Ammon's horn (tissue), 1 donor: ENCODE results near the gene OR6B3.
A peak's percentile ranks its signal among the peaks of the same experiment; 100 is the strongest.
"Not testable (repeated sequence)": the region's sequence is repeated elsewhere in the genome, so short reads cannot be mapped to it uniquely, and the experiment has no call there.

Experiments used
- DNase-seq: peaks from one replicate; pipeline ENCODE4 v3.0.0-alpha.2; 2016; ENCODE audit warnings: low spot score

The OR6B3 gene

DNA sequence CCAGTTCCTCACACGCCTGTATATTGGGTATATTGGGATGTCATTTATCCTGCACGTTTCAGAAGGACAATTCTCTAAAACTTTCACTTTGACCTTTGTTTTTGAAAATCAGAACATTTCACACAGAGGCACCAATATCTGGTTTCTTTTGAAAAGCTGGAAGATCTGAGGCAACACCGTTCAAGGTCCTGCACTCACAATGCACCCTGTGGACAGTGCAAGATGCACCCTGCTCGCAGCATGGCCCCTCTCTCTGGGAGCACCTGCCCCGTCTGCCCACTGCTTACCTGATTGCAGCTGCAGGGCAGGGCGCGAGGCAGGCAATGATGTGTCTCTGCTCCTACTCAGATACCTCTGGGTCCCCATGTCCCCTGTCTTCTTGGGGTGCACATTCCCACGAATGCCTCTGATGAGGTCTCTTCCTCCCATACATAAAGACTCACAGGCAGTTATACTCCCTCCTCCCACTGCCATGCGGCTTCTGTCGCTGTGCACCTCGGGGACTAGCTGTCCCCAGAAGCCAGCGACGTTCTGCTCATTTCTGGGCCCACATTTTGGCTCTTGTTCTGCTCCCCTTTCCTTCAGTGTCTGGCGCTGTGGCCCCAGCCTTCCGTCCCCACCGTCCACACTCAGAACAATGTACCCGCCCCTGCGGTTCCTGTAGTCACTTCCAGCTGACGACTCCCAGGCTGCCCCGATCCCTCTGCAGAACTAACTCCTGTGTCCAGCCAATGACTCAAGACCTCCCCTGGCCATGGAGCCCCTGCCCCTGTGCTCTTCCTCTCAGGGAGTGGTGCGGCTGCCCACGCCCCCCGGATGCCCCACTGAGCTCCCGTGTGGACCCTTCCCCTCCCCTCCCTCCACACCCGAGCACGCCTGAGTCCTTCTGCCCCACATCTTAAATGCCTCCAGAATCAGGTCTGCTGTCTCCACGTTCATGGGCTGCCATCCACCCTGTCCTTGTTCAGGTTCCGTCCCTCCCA is at the start of gene OR6B3:
Gene OR6B3 (minus strand): TSS at position 349 of the 983 bp plus-strand sequence.
- no peak for DNase-seq

DNA sequence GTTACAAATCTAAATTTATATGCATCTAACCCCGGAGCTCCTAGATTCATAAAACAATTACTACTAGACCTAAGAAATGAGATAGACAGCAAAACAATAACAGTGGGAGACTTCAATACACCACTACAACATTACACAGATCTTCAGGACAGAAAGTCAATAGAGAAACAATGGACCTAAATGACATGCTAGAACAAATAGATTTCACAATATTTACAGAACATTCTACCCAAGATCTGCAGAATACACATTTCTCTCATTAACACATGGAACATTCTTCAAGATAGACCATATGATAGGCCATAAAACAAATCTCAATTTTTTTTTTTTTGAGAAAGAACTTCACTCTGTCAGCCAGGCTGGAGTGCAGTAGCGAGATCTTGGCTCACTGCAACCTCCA is 45.0 kb upstream of the OR6B3 start:
- DNase-seq, result no peak

DNA sequence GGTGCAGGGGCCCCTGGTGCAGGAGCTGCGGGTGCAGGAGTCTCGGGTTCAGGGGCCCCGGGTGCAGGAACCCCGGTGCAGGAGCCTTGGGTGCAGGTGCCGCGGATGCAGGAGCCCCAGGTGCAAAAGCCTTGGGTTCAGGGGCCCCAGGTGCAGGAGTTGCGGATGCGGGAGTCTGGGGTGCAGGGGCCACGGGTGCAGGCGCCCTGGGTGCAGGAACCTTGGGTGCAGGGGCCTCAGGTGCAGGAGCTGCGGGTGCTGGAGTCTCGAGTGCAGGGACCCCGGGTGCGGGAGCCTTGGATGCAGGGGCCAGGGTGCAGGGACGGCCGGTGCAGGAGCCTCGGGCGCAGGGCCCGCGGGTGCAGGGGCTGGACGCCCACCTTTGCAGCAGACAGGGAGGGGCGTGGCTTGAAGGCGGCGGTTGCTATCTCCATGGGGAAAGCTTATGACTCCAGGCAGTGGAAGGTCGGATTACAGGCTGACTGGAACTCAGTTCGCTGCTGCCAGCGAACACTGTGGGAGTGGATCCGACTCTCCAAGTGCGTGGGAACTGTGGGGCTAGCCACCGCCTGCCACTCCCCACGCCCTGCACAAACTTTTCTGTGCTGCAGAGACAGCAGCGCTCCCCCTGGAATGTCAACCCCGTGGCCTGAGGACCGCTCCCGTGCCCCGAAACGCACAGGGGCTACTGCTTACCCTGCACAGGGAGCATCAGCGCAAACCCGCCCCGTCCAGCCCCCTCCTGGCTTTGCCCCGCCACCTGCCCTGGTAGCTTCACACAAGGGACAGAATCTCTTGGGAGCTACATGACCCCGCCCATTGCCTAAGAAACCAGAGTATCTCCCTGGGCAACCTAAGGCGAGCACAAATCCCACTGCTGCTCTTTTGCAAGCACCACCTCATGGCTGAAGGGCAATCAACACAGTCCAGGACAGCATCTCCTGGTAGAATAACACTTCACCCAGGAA is 42.5 kb upstream of the OR6B3 start:
- DNase-seq, result no peak

DNA sequence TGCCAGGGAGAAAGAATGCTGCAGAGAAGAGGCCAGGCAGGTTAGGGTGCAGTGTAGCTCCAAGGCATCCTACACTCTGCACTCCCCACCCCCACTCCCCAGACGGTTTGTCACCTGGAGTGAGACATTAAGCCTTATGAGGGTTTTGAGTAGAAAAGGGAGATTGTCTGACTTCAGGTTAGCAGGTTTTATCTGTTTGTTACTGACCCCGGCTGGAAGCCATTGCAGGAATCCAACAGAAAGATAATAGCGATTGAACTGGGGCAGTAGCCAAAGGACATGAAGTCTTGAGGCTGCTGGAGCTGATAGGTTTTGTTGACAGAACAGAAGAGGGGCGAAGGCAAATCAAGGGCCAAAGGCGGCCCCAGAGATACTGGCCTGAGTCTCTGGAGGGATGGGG is 36.0 kb upstream of the OR6B3 start:
- DNase-seq, result no peak

DNA sequence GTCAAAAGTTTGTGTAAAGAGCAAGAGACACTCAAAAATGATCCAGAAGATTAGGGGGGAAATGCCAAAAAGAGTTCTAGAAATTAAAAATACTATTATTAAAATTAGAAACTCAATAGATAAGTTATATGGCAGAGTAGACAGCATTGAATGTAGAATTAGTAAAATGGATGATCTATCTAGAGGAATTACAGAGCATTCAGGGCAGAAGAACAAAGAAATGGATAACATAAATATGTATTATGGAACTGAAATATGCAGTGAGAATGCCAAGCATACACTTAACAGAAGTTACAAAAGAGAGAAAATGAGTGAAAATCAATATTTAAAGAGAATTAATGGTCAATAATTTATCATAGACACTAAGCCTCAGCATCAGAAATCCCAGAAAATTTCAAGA is 33.2 kb upstream of the OR6B3 start:
- no peak for DNase-seq

DNA sequence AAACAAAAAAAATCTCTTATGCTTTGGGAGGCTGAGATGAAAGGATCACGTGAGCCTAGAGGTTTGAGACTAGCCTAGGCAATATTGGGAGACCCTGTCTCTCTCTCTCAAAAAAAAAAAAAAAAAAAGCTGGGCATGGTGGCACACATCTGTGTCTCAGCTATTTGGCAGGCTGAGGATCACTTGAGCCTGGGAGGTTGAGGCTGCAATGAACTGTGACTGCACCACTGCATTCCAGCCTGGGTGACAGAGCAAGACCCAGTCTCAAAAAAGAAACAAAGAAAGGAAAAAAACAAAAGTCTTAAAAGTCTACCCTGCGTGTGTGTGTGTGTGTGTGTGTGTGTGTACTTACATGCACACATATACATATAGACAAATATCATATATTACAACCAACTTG is 25.3 kb upstream of the OR6B3 start:
- DNase-seq, result no peak

DNA sequence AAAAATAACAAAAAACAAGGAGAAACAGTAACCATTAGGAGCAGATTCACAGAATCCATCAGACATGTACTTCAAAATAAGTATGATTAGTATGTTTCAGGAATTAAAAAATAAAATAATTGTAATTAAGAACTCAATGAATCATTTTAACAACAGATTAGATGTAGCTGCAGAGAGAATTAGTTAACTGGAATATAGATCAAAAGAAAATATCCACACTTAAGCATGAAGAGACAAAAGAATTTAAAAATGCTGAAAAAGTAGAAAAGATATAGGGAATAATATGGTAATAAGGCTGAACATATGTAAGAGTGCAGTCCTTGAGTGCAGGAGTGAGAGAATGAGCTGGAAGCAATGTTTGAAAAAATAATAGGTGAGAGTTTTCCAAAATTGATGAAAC is 24.1 kb upstream of the OR6B3 start:
- no peak for DNase-seq

DNA sequence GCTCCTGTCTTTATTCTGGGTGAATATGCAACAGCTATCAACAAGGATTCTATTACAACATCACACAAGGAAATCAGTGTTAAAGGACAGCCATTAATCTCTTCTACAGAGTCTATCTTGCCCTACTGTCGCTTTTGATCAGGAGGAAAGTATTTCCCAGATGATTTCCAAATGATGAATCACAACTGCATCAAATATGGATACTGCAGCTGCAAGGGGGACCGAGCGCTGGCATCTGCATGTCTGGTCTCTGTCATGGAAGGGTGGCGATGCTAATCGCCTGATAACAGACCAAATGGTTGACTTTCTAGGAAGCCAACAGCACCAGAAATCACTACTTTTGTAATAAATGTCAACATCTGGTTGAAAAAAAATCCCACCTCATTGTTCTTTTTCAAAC is 21.2 kb upstream of the OR6B3 start:
- DNase-seq, result no peak

DNA sequence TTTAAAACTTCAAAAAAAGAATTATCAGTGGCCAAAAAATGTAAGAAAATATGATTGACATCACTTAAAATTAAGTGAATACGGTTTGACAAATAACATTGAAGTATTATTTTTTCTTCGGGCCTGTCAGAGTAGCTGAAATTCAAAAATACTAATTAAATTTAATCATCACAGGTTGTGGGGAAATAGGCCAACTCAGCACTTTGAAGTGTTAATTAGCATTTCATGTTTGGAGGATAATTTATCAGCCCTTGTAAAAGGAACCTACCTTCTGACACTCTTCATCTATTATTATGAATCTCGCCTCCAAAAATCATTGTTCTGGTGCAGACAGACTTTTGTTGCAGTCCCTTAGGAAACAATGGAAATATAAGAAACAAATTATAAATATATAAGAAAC is 17.6 kb upstream of the OR6B3 start:
- no peak for DNase-seq

DNA sequence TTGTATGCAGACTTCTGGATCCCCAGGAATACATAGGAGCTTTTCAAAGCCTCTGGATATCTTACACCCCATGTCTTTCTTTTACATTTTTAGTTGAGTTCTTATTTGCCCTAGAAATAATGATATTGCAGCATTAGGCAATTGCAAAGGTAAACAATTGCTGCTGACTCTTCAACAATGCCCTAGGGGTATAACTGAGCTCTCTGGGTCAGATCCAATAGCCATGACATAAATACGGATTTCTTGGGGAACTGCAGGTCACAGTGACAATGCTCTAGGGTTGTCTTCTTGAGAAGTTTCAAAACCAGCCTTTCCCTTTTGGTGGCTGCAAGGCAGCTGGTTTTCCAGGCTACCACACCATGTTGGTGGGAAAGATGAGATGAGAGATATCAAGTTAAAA is 16.5 kb upstream of the OR6B3 start:
- DNase-seq, result no peak

DNA sequence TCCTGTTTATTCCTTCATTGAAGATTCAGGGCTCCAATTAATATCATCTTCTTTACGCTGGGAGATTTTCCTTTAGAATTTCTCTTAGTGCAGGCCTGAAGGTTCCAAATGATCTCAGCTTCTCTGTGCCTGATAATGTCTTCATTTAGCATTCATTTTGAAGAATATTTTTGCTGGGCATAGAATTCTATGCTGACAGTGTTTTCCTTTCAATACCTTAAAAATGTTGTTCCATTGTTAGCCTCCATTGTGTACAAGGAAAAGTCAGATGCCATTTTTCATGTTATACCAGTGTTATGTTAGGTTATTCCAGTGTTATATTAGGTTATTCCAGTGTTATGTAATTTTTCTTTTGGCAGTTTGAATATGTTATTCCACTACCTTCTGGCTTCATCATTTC is 14.9 kb upstream of the OR6B3 start:
- DNase-seq, result no peak

DNA sequence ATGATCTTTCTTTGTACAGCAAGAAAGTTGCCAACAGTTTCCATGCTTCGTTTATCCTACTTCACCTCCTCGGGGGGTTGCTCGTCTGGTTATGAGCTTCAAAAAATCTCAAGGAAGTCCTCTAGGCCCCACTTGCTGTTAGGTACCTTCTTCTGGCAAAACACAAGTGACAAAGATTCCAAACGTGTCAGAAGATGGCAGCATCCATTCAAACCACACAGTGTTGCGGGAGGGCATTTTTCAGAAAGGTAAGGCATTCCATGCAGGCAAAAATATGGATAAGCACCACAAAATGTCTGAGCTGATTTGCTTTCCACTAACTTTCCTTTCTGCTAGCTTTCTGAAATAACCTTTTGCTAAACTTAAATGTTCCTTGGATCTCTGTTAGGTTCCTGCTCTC is 13.2 kb upstream of the OR6B3 start:
- no peak for DNase-seq

DNA sequence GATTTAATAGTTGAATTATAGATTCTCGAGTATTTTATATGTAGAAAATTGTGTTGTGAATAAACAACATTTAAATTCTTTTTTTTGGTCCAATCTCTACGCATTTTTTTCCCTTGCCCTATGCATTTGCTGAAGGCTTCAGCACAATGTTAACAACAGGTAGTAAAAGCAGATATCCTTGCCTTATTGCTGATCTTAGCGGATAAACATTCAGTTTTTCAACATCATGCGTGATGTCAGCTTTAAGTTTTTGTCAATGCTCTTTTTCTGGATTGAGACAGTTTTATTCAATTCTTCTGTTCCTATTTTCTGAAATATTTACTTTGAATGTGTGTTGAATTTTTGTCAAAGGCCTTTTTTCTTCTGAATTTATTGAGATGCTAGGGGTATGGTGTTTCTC is 11.6 kb upstream of the OR6B3 start:
- no peak for DNase-seq

DNA sequence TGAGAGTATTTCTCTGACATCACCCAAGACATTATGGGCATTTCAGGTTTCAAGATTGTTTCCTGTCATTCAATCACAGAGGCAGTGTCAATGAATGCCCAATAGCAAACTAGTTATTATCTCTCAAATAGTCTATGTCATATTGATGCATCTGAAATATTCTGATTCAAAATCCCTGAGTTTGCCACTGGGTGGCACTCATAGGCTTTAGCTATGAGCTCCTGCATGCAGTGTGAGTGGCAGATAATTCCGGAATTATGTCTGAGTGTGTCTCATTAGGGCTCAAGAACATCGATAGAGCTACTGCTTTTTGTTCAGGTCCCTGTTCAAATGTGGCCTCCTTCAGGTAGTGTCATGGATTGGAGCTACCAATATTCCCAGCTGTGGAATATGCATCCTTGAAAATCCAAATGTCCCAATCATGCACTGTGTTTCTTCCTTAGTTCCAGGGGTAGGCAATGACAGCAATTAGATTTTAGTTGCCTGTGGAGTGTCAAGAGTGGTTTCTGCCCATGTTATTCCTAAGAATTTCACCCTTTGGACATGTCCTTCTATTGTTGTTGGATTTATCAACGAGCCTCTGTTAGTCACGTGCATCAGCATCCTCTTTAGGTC is 7.8 kb upstream of the OR6B3 start:
- peak; percentile 76 for DNase-seq

DNA sequence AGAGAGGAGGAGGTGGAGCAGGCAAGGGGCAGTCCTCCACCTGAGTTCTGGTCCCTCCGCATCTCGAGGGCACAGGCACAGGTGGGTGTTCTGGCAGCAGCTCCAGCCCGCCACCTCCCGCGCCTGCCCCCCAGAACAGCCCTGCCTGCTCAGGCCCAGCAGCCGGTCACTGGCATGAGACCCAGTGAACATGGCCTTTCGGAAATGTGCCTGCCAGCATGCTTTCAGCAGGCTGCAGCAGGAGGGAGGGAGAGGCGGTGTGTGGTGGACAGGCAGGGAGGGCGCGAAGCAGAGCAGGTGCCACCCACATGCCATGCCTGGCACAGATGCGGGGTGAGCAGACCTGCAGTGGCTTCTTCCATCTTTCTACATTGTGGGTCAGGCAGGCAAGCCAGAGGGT is 3.4 kb upstream of the OR6B3 start:
- no peak for DNase-seq

DNA sequence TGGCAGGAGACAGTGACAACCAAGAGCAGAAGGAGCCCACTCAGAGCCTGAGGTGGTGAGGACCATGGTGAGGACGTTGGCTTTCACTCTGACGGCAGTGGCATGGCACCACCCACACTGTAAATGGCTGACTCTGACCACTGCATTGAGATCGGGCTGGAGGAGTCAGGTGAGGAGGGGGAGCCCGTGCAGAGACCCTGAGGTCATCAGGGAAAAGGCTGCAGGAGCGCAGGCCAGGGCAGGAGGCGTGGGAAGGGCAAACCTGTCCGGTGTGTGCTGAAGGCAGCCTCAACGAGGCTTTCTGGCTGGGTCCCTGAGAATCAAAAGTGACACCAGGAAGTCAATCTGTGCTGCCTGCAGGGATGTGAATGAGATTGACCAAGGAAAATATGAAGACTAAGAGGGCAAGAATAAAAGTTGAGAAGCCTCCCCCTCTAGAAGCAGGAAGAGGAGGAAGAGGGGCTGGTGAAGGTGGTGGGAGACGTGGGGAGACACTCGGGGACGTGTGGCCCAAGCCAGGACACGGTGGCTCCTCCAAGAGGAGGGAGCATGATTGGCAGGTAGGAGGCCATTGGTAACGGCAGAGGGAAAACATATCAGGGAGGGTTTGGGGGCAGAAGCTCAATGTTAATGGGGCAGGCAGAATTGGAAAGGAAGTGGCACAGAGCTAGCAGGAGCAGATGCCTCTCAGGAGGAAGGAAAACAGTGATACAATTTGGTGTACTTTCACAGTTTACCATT is 2.0 kb upstream of the OR6B3 start:
- DNase-seq, result no peak

DNA sequence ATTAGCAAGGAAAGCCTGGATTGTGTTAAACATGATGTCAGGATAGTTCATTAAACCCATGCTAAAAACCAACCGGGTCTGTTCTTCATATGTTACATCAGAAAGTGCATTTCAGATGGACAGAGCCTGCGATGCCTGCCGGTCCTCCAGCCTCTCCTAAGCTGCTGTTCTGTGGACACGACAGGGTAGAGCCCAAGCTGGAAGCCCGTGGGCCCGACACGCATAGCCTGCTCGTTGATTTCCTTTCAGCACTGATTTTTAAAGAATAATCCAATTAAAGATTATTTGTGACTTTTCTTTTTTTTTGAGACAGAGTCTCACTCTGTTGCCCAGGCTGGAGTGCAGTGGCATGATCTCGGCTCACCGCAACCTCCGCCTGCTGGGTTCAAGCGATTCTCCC is 797 bp downstream of the OR6B3 start:
- no peak for DNase-seq

DNA sequence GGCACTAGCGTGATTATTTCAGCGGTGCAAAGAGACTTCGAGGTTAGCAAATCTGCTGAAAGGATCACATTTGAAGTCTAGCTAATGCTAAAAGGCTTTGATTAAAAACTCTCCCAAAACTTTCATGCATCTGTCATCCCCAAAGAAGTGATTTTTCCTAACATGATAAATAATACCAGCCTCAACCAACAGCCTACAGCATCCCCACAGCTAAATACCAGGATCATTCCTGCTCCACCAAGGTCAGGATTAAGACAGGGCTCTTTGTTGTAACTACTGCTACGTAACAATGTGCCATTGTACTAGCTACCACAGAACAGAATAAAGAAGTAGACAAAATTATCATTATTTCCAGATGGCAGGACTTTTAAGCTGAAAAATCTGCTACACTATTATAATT is 1.6 kb downstream of the OR6B3 start:
- peak; percentile 83 for DNase-seq

DNA sequence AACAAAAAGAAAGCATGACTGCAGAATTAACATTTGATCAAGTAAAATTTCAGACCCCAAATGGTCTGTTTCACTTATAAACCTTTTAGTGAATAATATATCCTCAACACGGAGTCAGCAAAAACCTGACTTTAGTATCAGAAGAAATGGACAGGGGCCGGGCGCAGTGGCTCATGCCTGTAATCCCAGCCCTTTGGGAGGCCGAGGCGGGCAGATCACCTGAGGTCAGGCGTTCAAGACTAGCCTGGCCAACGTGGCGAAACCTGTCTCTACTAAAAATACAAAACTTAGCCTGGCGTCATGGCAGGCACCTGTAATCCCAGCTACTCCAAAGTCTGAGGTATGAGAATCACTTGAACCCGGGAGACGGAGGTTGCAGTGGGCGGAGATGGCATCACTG is 3.0 kb downstream of the OR6B3 start:
- no peak for DNase-seq

DNA sequence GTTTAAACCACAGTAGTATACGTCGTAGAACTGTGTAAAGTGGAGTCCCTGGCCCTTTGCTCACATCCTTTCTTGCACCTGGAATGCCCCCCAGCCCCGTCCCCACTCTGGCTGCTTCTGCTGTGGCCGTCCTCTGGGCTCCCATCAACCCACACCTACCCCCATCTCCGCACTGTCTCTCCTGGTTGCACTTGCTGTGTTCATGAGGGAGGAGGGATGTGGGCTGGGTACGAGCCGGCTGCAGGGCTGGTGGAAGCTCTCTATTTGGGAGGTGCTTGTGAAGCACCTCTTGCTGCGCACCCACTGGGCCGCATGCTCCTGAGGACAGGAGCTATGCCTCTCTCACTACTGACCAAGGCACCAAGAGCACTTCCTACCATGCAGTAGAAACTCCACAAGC is 5.1 kb downstream of the OR6B3 start:
- no peak for DNase-seq

DNA sequence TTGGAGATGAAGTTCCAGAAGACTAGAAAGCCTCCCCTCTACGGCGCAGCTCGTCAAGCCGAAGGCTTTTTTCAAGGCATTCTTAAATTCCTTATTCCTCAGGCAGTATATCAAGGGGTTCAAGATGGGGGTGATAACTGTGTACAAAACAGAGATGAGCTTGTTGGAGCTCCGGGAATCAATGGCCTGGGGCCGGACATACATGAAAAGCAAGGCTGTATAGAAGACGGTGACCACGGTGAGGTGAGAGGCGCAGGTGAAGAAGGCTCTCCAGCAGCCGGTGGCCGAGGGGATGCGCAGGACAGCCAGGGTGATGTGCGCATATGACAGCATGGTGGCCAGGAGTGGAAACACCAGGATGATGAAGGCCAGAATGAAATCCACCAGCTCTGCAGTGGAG is 8.2 kb downstream of the OR6B3 start:
- DNase-seq, result no peak

DNA sequence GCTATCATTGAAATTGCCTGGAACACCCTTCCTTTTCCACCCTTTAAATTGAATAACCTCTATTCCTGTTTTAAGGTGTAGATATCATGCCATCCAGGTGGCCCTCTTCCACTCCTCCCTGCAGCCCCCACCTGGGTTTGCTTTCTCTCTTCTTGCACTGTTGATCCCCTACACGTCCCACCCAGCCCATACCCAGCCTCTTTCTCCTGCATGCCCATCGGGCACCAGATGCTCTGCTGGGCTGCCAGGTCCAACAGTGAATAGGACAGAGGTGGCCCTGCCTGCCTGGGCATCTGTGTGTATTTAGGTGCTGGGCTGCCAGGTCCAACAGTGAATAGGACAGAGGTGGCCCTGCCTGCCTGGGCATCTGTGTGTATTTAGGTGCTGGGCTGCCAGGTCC is 9.2 kb downstream of the OR6B3 start:
- not testable (repeated sequence) for DNase-seq
